HEK293 (cell line): ENCODE data around the gene PDZD2.
A peak's percentile ranks its signal among the peaks of the same experiment; 100 is the strongest.

Source experiments
- CTCF ChIA-PET: fragments of 350-600 bp; formaldehyde crosslinking; extraction: SDS; loops from one replicate; lab custom pipeline; 2021; ENCODE audit warnings: antibody characterized with exemption; lab: Yijun Ruan, JAX
- POLR2A ChIA-PET: fragments of 300-600 bp; formaldehyde crosslinking; extraction: SDS; loops from one replicate; lab custom pipeline; 2020; ENCODE audit warnings: antibody characterized with exemption, inconsistent platforms; lab: Yijun Ruan, JAX
- H3K27ac ChIP-seq: fragments of 200-500 bp; sonication (Bioruptor generic); 2 replicates; pipeline ENCODE4 v1.5.1; 2014; ENCODE audit warnings: low read depth, low read length, control low read depth, inconsistent platforms; ENCODE audit errors: extremely low read depth
- H3K36me3 ChIP-seq, 2 experiments: fragments of 200-500 bp in 1 of 2; sonication (Bioruptor generic) in 1 of 2; 1 replicate in 1 of 2; 2 replicates in 1 of 2; pipeline ENCODE4 v1.5.1; 2014 to 2017; ENCODE audit warnings: inconsistent platforms in 2 of 2, low read length in 2 of 2; ENCODE audit not compliant: control insufficient read depth in 2 of 2, insufficient read depth in 1 of 2
- H3K4me1 ChIP-seq: fragments of 200-500 bp; sonication (Bioruptor generic); 2 replicates; pipeline ENCODE4 v1.5.1; 2014; ENCODE audit warnings: mild to moderate bottlenecking, low read length, inconsistent platforms; ENCODE audit not compliant: control insufficient read depth, insufficient read depth
- H3K4me3 ChIP-seq: 2 replicates; pipeline ENCODE4 v1.5.1; 2011; ENCODE audit warnings: low read depth, mild to moderate bottlenecking, control low read depth, low read length, moderate library complexity
- H3K9me3 ChIP-seq: fragments of 200-500 bp; sonication (Bioruptor generic); 2 replicates; pipeline ENCODE4 v1.5.1; 2014; ENCODE audit warnings: low read depth, low read length, inconsistent platforms; ENCODE audit not compliant: control insufficient read depth, insufficient read depth
- AEBP2 ChIP-seq: fragments of 450-650 bp; formaldehyde crosslinking; IDR thresholded peaks from 2 replicates; pipeline ENCODE4 v1.5.1; 2016; ENCODE audit warnings: missing biosample characterization, missing genetic modification characterization, borderline replicate concordance
- ELK4 ChIP-seq: IDR thresholded peaks from 2 replicates; pipeline ENCODE4 v1.6.1; 2011; ENCODE audit warnings: mild to moderate bottlenecking, low read depth, low read length, borderline replicate concordance
- FEZF1 ChIP-seq: fragments of 450-650 bp; formaldehyde crosslinking; IDR thresholded peaks from 2 replicates; pipeline ENCODE4 v1.5.1; 2016; ENCODE audit warnings: missing biosample characterization, missing genetic modification characterization
- GFI1B ChIP-seq: fragments of 450-650 bp; formaldehyde crosslinking; IDR thresholded peaks from 2 replicates; pipeline ENCODE4 v1.5.1; 2016; ENCODE audit warnings: missing biosample characterization, missing genetic modification characterization
- IKZF3 ChIP-seq: fragments of 450-650 bp; IDR thresholded peaks from 2 replicates; pipeline ENCODE4 v1.5.0; 2018; ENCODE audit warnings: missing biosample characterization, mild to moderate bottlenecking, missing genetic modification characterization, moderate library complexity
- KLF10 ChIP-seq: fragments of 450-650 bp; IDR thresholded peaks from 2 replicates; pipeline ENCODE4 v1.5.1; 2018; ENCODE audit warnings: missing biosample characterization, mild to moderate bottlenecking, missing genetic modification characterization
- OSR2 ChIP-seq: fragments of 450-650 bp; formaldehyde crosslinking; IDR thresholded peaks from 2 replicates; pipeline ENCODE4 v1.5.1; 2016; ENCODE audit warnings: missing biosample characterization, missing genetic modification characterization
- SP7 ChIP-seq: fragments of 450-650 bp; formaldehyde crosslinking; IDR thresholded peaks from 2 replicates; pipeline ENCODE4 v1.5.1; 2016; ENCODE audit warnings: missing biosample characterization, missing genetic modification characterization
- ZBTB8A ChIP-seq: fragments of 450-650 bp; formaldehyde crosslinking; IDR thresholded peaks from 2 replicates; pipeline ENCODE4 v1.5.1; 2016; ENCODE audit warnings: missing biosample characterization, missing genetic modification characterization
- ZNF175 ChIP-seq: fragments of 450-650 bp; formaldehyde crosslinking; IDR thresholded peaks from 2 replicates; pipeline ENCODE4 v1.5.1; 2016; ENCODE audit warnings: missing biosample characterization, missing genetic modification characterization
- ZNF350 ChIP-seq: fragments of 450-650 bp; formaldehyde crosslinking; IDR thresholded peaks from 2 replicates; pipeline ENCODE4 v1.5.0; 2017; ENCODE audit warnings: missing biosample characterization, mild to moderate bottlenecking, missing genetic modification characterization
- ZNF354C ChIP-seq: fragments of 450-650 bp; formaldehyde crosslinking; IDR thresholded peaks from 2 replicates; pipeline ENCODE4 v1.5.1; 2016; ENCODE audit warnings: missing biosample characterization, missing genetic modification characterization, low read depth, borderline replicate concordance
- ZNF391 ChIP-seq: fragments of 450-650 bp; formaldehyde crosslinking; IDR thresholded peaks from 2 replicates; pipeline ENCODE4 v1.5.1; 2016; ENCODE audit warnings: low read depth, missing biosample characterization, missing genetic modification characterization, borderline replicate concordance
- ZNF449 ChIP-seq: fragments of 450-650 bp; formaldehyde crosslinking; IDR thresholded peaks from 2 replicates; pipeline ENCODE4 v1.5.1; 2017; ENCODE audit warnings: missing biosample characterization, mild to moderate bottlenecking, missing genetic modification characterization, moderate library complexity
- ZNF473 ChIP-seq: fragments of 450-650 bp; formaldehyde crosslinking; IDR thresholded peaks from 2 replicates; pipeline ENCODE4 v1.5.1; 2017; ENCODE audit warnings: missing biosample characterization, missing genetic modification characterization
- ZNF571 ChIP-seq: fragments of 450-650 bp; formaldehyde crosslinking; IDR thresholded peaks from 2 replicates; pipeline ENCODE4 v1.5.0; 2017; ENCODE audit warnings: missing biosample characterization, missing genetic modification characterization
- ZNF585B ChIP-seq: fragments of 450-650 bp; formaldehyde crosslinking; IDR thresholded peaks from 2 replicates; pipeline ENCODE4 v1.5.1; 2016; ENCODE audit warnings: missing biosample characterization, missing genetic modification characterization
- ZNF660 ChIP-seq: fragments of 450-650 bp; IDR thresholded peaks from 2 replicates; pipeline ENCODE4 v1.5.1; 2018; ENCODE audit warnings: missing biosample characterization, mild to moderate bottlenecking, missing genetic modification characterization
- ZNF701 ChIP-seq: fragments of 450-650 bp; formaldehyde crosslinking; IDR thresholded peaks from 2 replicates; pipeline ENCODE4 v1.5.1; 2016; ENCODE audit warnings: missing biosample characterization, missing genetic modification characterization
- ZNF776 ChIP-seq: fragments of 450-650 bp; formaldehyde crosslinking; IDR thresholded peaks from 2 replicates; pipeline ENCODE4 v1.5.0; 2017; ENCODE audit warnings: missing biosample characterization, missing genetic modification characterization, borderline replicate concordance
- ZSCAN30 ChIP-seq: fragments of 450-650 bp; IDR thresholded peaks from 2 replicates; pipeline ENCODE4 v1.5.1; 2018; ENCODE audit warnings: missing biosample characterization, mild to moderate bottlenecking, missing genetic modification characterization, moderate library complexity
- TF ChIP-seq, protein P1 (sequence below): fragments of 450-650 bp; formaldehyde crosslinking; IDR thresholded peaks from 2 replicates; pipeline ENCODE4 v1.5.1; 2017; ENCODE audit warnings: missing biosample characterization, missing genetic modification characterization
- TF ChIP-seq, protein P2 (sequence below): fragments of 450-650 bp; formaldehyde crosslinking; IDR thresholded peaks from 2 replicates; pipeline ENCODE4 v1.5.1; 2016; ENCODE audit warnings: missing biosample characterization, missing genetic modification characterization
- TF ChIP-seq, protein P3 (sequence below): fragments of 450-650 bp; formaldehyde crosslinking; IDR thresholded peaks from 2 replicates; pipeline ENCODE4 v1.5.1; 2016; ENCODE audit warnings: missing biosample characterization, missing genetic modification characterization

PDZD2 gene

GRCh38 chr5:31889001-31889561 is 250.2 kb downstream of the PDZD2 start:
- no peaks in the 10 kb centered on the region for H3K9me3 ChIP-seq
- ChIA-PET CTCF (no interaction called here), POLR2A (interaction anchor here (0.8 kb wide), 1 partner anchor 8 kb away, joined by 3 read pairs; no protein-coding TSS in a partner anchor)
- H3K36me3 ChIP-seq: no peaks in the 10 kb centered on the region; a peak in 1 of 3 replicates
- peak; percentile 95 for TF ChIP-seq ZNF660 (tag by site-specific recombination)
- 0 out of 2 replicates have a peak, but pooled peaks have one; percentile 34 for TF ChIP-seq OSR2 (tag by site-specific recombination)
- no peak for TF ChIP-seq ZSCAN30 (tag by site-specific recombination)
- TF ChIP-seq FEZF1 (tag by site-specific recombination): peak; percentile 55
- TF ChIP-seq ZNF449: peak; percentile 59; the same call in 1 of the 2 replicates
- TF ChIP-seq, protein P1, sequence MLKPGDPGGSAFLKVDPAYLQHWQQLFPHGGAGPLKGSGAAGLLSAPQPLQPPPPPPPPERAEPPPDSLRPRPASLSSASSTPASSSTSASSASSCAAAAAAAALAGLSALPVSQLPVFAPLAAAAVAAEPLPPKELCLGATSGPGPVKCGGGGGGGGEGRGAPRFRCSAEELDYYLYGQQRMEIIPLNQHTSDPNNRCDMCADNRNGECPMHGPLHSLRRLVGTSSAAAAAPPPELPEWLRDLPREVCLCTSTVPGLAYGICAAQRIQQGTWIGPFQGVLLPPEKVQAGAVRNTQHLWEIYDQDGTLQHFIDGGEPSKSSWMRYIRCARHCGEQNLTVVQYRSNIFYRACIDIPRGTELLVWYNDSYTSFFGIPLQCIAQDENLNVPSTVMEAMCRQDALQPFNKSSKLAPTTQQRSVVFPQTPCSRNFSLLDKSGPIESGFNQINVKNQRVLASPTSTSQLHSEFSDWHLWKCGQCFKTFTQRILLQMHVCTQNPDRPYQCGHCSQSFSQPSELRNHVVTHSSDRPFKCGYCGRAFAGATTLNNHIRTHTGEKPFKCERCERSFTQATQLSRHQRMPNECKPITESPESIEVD (tag by site-specific recombination): peak; percentile 70
- no peak for TF ChIP-seq ZNF350 (tag by site-specific recombination)
- H3K27ac ChIP-seq: no peak overlapping the region
- H3K4me3 ChIP-seq: no peak overlapping the region
- no peaks in the 10 kb centered on the region; the same call in 1 of the 2 replicates for H3K4me1 ChIP-seq

DNA sequence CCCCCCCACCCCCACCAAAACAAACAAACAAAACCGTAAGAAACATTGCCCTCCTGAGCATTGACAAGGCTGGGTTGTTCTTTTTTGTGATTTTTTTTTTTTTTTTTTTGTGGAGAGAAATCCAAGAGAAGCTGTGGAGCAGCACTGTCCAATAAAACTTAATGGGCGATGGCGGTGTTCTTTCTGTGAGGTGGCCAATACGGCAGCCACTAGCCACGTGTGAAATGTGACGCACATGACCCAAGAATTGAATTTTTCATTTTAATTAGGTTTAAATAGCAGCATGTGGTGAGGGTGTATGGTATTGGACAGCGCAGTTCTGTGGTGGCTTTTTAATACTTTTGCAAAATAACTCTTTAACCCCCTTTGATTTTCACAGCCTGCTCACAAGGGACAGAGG is 251.1 kb downstream of the PDZD2 start:
- ChIA-PET CTCF (interaction anchor here (0.9 kb wide), 1 partner anchor 57 kb away, joined by 3 read pairs; no protein-coding TSS in a partner anchor), POLR2A (interaction anchor here (0.6 to 0.8 kb wide), 2 partner anchors 9 to 195 kb away, joined by 3 to 5 read pairs; no protein-coding TSS in a partner anchor)
- Histone ChIP-seq H3K9me3 (no peaks in the 10 kb centered on the region), H3K27ac (no peak overlapping the region), H3K36me3 (no peaks in the 10 kb centered on the region; a peak in 1 of 3 replicates), H3K4me3 (no peak overlapping the region), H3K4me1 (no peaks in the 10 kb centered on the region; the same call in 1 of the 2 replicates)
- TF ChIP-seq, protein P2, sequence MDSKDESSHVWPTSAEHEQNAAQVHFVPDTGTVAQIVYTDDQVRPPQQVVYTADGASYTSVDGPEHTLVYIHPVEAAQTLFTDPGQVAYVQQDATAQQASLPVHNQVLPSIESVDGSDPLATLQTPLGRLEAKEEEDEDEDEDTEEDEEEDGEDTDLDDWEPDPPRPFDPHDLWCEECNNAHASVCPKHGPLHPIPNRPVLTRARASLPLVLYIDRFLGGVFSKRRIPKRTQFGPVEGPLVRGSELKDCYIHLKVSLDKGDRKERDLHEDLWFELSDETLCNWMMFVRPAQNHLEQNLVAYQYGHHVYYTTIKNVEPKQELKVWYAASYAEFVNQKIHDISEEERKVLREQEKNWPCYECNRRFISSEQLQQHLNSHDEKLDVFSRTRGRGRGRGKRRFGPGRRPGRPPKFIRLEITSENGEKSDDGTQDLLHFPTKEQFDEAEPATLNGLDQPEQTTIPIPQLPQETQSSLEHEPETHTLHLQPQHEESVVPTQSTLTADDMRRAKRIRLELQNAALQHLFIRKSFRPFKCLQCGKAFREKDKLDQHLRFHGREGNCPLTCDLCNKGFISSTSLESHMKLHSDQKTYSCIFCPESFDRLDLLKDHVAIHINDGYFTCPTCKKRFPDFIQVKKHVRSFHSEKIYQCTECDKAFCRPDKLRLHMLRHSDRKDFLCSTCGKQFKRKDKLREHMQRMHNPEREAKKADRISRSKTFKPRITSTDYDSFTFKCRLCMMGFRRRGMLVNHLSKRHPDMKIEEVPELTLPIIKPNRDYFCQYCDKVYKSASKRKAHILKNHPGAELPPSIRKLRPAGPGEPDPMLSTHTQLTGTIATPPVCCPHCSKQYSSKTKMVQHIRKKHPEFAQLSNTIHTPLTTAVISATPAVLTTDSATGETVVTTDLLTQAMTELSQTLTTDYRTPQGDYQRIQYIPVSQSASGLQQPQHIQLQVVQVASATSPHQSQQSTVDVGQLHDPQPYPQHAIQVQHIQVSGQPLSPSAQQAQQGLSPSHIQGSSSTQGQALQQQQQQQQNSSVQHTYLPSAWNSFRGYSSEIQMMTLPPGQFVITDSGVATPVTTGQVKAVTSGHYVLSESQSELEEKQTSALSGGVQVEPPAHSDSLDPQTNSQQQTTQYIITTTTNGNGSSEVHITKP: no peak
- TF ChIP-seq, protein P3, sequence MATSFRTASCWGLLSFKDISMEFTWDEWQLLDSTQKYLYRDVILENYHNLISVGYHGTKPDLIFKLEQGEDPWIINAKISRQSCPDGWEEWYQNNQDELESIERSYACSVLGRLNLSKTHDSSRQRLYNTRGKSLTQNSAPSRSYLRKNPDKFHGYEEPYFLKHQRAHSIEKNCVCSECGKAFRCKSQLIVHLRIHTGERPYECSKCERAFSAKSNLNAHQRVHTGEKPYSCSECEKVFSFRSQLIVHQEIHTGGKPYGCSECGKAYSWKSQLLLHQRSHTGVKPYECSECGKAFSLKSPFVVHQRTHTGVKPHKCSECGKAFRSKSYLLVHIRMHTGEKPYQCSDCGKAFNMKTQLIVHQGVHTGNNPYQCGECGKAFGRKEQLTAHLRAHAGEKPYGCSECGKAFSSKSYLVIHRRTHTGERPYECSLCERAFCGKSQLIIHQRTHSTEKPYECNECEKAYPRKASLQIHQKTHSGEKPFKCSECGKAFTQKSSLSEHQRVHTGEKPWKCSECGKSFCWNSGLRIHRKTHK (tag by site-specific recombination): no peak
- TF ChIP-seq ELK4 (no peak), ZNF473 (tag by site-specific recombination) (no peak), ZBTB8A (no peak), AEBP2 (tag by site-specific recombination) (no peak), ZNF701 (tag by site-specific recombination) (no peak), IKZF3 (tag by site-specific recombination) (no peak), ZNF571 (tag by site-specific recombination) (no peak), GFI1B (tag by site-specific recombination) (no peak), ZNF391 (tag by site-specific recombination) (no peak), ZNF776 (tag by site-specific recombination) (no peak), ZNF354C (tag by site-specific recombination) (no peak), SP7 (tag by site-specific recombination) (no peak), ZNF585B (tag by site-specific recombination) (no peak), ZNF175 (tag by site-specific recombination) (no peak), KLF10 (tag by site-specific recombination) (no peak)
